ENCODE measurements around the gene LDB1.

The LDB1 gene

GRCh38 chr10:102059987-102060386 lies 60.2 kb downstream of the LDB1 start:
- DNase-seq (ENCODE audit: low spot score), result no peak
